ENCODE results near the gene CLDN6. TPM values are rescaled to one million over a fixed set of nuclear protein-coding genes. Genes with fewer than 3 reads are reported as not detected.

The CLDN6 gene
- total RNA-seq, 1 donor from 2014 or later: 0.59 TPM

DNA sequence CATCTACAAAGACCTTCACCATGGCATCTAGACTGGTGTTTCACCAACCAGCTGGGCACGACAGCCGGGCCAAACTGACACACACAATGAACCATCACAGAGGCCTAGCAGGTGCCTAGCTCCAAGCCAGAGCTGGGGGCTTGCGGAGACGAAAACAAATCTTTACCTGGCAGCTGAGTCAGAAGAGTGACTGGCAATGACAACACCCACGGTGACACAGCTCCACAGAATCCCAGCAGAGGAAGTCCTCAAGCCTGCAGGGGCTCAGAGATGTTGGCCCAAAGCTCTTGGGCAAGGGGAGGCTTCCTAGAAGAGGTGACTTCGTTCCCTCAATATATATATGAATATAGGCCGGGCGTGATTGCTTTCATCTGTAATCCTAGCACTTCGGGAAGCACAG, 33.5 kb upstream of the CLDN6 start:
- no peak for DNase-seq

DNA sequence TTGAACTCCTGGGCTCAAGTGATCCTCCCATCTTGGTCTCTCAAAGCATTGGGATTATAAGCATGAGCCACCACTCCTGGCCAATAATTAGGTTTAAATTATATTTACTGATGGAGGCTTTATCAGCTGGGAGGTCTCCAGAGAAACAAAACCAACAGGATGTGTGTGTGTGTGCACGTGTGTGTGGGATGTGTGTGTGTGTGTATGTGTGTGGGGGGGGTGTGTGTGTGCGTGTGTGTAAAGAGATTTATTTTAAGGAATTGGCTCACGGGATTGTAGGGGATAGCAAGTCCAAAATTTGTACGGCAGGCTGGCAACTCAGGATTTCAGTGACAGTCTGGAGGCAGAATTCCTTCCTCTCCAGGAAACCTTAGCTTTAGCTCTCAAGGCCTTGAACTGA, 33.0 kb upstream of the CLDN6 start:
- DNase-seq: no peak

DNA sequence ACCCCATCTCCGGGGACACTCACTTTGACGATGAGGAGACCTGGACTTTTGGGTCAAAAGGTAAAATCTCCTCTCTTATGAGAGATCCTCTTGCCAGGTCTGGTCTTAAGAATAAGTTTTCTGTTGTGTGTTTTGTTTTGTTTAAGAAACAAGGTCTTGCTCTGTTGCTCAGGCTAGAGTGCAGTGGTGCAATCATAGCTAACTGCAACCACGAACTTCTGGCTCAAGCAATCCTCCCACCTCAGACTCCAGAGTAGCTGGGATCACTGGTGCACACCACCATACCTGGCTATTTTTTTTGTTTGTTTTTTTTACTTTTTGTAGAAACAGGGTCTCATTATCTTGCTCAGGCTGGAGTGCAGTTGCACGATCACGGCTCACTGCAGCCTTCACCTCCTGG, 32.5 kb upstream of the CLDN6 start:
- no peak for DNase-seq

DNA sequence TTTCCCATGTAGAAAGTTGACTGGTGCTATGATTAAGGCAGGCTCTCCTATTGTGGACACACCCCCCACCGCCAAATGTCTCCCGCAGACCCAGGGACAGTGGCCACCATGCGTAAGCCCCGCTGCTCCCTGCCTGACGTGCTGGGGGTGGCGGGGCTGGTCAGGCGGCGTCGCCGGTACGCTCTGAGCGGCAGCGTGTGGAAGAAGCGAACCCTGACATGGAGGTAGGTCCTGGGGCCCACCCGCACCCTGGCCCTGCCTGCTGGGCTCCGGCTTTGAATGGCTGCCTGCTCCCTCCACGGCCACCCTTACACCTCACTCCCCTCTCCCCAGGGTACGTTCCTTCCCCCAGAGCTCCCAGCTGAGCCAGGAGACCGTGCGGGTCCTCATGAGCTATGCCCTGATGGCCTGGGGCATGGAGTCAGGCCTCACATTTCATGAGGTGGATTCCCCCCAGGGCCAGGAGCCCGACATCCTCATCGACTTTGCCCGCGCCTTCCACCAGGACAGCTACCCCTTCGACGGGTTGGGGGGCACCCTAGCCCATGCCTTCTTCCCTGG, 32.0 kb upstream of the CLDN6 start:
- no peak for DNase-seq

DNA sequence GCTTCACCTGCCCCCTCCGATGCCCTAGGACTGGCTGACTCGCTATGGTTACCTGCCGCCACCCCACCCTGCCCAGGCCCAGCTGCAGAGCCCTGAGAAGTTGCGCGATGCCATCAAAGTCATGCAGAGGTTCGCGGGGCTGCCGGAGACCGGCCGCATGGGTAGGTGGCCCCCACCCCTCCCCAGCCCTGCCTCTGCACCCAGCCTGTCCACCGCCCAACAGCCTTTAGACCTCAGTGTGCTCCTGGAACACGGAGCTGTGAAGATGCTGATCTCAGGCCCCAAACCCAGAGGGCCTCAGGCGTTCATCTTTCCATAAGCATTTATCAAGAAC, 29.4 kb upstream of the CLDN6 start:
- no peak for DNase-seq

DNA sequence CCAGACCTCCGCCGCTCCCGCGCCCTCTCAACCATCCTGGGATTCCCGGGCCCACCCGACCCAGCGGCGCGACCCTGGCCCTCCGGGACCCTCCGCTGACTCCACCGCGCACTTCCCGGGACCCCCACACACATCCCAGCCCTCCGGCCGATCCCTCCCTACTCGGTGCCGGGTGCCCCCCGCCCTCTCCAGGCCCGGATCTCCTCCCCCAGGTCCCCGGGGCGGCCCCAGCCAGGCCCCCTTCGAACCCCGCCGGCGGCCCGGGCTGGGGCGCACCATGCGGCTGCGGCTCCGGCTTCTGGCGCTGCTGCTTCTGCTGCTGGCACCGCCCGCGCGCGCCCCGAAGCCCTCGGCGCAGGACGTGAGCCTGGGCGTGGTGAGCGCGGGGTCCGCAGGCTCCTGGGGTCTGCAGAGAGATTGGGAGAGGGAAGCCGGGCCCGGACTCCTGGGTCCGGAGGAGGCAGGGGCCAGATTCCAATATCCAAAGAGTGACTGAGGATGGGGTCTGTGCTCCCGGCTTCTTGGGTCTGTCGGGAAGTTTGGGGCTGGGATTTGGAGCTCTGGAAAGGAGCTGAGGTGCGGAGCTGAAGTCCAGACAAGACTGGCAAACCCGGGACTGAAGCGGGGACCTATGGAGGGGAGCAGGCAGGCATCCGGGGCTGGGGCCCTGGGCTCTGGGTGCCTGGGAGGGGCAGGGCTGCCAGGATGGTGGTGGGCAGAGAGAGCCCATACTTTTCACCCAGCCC, 28.8 kb upstream of the CLDN6 start:
- DNase-seq: no peak

DNA sequence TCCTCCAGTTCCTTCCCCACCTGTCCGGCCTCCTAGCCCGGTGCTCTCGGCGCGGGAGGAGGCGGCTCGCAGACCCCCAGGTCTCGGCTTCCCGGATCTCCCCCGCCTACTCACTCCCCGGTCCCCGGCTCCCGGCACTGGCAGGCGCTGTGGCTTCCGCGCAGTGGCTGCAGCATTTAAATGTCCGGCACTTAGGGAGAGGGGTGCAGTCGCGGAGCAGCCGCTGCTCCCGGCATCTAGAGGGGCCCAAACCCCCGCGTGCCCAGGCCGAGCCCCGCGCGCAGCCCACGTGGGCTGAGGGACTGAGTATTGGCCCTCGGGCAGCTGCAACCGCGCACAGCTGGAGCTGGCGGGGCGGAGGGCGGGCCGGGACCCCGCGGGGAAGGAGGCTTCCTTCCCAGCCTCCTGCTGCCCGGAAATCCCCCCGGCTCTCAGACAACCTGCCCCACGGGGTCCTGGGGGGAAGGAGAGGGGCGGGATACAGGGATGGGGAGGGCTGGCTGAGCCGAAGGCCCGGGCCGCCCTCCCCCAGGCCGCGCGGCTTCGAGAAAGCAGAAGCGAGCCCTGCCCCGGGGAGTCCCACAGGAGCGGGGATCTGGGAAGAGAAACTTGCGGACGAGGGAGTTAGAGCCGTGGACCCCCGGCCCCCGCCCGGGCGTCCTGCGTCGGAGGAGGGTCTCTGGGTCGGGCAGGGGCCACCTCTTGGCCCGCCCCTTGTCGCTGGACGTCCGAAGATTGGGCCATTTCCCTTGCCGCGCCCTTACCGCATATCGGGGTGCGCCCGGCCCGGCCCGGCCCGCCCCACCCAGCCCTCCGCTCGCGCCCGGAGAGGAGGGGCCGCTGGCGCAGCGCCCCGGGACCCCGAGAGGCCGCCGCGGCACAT, 28.0 kb upstream of the CLDN6 start, which contains the start of gene MMP25:
MMP25 (plus strand) TSS at position 804 of the 883 bp plus-strand sequence. CDS start 357 bp downstream, outside the sequence.
- DNase-seq: no peak

DNA sequence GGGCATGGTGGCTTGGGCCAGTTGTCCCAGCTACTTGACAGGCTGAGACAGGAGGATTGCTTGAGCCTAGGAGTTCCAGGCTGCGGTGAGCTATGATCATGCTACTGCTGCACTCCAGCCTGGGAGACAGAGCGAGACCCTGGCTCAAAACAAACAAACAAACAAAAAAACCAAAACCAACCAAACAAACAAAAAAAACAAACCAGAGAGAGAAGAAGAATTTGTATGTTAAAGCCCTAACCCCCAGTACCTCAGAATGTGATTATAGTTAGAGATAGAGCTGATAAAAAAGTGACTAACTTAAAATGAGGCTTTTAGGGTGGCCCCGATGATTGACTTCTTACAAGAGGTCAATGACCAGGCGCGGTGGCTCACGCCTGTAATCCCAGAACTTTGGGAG, 26.7 kb upstream of the CLDN6 start:
- DNase-seq: no peak

DNA sequence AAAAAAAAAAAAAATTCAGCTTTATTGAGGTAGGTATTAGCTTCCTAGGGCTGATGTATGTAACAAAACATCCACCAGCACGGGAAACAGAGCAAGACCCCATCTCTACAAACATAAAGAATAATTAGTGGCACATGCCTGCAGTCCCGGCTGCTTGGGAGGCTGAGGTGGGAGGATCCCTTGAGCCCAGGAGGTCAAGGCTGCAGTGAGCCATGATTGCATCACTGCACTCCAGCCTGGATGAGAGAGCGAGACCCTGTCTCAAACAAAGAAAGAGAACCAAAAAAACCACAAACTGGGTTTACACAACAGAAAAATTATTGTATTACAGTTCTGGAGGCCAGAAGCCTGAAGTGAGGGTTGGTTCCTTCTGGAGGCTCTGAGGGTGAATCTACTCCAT, 24.4 kb upstream of the CLDN6 start:
- DNase-seq: no peak

DNA sequence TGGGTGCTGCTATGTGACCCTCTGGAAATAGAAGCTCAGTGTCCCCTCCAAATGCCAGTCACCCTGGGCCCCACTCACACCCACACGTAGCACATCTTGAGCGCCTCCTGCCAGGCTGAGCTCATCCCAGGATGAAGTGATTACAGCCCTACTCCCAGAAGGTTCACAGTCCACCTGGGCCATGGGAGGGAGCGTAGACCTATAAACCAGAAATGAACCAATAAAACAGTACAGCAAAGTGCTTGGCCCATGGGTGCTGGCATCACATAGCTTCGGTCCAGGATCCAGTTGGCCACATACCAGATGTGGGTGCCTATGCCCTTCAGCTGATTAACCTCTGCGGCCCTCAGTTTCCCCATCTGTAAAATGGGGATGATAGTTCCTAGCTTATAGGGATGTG, 20.9 kb upstream of the CLDN6 start:
- DNase-seq: no peak

DNA sequence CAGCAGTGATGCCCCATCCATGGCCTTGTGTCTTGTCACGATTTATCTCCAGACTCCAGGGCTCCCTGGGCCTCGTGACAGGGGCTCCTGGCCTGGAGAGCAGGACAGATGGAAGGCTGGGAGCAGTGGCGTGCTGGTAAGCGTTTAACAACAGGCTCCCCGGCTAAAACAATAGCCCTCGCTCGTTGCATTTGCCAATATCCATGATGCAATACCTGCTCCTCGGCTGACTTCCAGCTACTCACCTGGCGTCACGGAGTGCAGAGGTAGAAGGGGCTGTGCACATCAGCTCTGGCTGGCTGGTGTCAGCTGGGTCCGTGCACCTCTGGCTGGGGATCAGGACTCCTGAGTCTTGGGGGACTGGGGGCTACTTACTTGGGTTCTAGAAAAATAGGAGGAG, 20.3 kb upstream of the CLDN6 start:
- no peak for DNase-seq

DNA sequence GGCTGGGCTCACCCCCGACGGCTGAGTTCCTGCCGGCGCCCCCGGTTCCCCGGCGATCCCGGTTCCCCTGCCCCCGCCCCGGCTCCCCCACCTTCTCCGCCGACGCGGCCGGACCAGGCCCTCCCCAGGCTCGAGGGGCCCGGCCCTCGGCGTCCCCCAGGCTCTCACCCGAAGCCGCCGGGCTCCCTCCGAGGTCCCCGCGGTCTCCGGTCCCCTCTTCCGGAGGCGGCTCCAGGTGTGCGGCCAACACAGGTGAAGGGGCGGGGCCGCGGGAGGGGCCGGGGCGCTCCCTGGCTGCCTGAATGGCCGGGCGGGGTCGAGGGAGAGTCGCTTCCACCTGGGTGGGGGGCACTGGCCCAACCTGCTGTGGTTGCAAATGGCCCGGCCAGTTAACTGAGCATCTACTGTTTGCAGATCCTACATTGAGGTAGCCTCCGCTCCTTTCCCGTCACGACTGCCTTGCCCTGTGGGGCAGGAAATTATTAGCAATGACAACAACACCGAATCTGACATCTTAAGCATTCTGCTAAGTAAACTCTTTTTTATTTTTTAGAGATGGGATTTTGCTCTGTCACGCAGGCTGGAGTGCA, 18.8 kb upstream of the CLDN6 start, which contains the start of gene BICDL2:
BICDL2 (minus strand) TSS at position 219 of the 590 bp plus-strand sequence. CDS start 1,448 bp downstream, outside the sequence.
- no peak for DNase-seq

DNA sequence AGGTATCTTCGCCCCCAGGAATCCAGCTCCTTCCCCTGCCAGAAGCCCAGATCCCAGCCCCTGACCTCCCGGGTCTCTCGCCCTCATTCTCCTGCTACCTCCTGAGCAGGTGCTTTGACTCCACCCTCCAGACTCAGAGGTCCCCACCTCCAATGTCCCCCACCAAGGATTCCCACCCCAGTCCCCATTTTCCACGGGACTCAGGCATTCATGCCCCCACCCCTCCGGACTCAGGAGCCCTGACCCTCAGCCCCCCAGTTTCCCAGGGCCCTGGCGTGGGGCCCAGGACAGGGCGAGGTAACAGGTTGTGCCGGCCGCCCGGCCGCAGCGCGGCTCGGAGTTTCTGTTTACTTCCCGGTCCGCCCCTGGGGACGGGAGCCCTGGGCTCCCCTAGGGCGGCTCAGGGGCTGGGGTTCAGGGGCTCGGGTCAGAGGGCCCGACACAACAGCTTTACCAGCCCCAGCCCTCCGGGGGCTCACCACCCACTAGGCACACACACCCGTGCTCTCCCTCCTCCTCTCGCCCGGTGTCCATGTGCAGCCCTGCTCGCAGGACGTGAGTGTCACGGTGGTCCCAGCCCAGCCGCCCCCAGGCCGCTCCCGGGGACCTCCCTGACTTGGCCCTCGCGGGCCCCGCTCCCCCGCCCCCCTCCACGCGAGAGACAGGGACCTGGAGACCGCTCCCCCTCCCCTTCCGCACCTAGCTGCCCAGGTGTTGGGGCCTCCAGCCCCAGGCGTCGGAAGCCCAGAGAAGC, 18.2 kb upstream of the CLDN6 start:
- no peak for DNase-seq

DNA sequence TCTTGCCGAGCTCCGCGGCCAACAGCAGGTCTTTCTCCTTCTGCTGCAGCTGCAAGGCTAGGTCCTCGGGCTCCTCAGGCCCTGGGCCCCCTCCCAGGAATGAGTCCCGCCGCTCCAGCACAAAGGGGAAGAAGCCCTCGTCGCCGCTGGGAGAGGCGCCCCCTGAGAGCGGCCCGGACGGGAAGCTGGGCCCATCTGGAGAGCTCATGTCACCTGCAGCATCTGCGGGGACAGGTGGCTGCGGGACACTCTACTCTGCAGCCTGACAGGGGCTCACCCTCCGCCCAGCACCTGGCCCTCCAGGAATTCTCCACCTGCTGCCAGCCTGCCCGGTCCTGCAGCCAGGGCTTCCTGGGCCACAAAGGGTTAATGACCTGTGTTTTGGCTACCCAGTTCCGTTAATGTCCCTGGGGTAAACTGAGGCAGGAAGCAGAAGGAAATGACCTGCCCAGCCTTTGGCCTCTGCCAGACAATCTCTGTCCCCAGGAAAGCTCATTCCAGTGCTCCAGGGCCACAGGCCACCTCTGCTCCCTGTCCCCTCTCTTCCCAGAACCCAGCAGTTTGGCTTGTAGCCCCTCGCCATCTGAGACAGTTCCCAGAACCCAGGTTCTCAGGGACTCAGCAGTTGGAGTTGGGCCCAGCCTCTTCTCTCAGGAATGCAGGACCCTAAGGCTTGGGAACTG, 17.4 kb upstream of the CLDN6 start:
- no peak for DNase-seq

DNA sequence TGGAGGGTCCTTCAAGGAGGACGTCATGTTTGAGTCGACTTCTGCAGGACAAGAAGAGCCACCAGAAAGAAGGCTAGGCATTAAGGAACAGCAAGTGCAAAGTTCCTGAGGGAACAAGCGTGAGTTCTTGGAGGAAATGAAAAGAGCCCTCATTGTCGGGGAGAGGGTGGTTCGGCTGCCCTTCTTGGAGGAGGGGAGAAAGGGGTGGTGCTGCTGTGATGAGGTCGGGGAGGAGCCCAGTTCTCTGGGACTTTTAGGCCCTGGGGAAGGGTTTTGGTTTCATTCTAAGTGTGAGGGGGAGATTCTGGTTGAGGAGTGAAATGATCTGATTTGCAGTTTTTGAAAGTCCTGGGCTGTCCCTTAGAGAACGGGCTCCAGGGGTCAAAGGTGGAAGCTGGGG, 14.6 kb upstream of the CLDN6 start:
- DNase-seq: no peak

DNA sequence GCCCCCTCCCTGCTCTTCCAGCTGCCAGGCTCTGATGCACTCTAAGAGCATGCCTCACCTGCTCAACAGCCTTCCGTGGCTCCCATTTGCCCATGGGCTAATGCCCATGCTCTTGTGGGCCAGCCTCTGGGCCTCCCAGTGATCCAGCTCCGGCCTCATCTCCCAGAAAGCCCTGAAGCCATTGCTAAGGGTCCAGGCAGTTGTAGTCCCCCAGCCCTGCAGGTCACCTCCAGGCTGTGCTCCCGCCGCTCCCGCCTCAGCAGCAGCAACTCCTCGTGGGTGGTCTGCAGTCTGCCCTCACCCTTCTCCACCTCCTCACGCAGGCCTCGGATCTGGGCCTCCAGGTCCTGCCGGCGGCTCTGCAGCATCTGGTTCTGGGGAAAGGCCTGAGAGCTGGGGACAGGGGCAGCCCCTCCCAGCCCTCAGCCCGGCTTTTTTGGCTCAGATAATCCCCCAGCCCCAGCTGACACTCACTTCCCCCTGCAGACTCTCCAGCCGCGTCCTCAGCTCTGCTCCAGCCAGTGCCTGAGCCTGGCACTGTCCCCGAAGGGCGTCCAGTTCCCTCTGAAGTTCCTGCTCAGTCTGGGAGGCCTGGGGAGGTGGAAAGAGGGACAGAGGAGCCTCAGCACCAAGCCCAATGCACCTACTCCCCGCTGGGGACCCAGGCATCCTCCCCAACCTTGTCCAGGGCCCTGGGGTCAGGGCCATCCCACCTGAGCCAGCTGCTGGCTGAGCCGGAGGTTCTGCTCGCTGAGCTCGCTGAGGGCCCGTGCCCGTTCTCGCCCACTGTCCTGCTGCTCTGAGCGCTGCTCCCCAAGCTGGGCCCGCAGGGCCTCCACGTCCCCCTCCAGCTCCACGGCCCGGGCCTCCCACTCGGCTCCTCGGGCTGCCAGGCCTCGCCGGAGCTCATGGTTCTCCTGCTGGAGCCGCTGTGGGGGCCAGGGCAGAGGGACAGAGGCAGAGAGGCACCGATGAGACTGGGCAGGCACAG, 12.5 kb upstream of the CLDN6 start:
- DNase-seq: no peak

DNA sequence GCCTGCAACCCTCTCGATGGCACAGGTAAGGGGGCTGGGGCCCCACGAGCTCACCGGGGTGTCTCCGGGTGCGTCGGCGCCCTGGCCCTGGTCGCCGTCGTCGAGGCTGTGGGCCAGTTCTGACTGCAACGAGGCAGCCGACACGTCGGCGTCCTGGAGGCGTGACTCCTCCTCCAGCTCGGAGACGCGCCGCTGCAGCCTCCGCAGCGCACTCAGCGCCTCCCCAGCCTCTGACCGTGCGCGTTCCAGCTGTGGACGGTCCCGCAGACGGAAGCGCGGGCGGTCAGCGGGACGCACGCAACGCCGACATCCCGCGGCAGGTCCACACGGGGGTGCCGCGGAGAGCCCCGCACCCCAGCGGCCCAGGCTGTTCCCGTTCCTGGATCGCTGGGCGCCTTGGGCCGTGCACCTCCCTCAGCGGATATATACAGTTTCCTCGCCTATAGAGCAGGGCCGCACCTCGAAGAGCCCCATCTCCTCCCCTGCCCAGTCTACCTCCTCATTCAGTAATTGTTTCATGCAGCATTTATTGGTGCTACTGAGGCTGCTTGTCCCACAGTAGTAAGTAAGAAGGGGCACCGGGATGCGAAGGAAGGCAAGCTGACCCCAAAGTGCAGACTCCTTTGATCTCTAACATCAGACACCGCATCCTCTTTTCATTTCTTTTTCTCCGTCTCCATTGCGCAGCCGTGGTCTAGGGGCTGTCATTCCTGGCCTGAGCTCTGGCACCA, 11.7 kb upstream of the CLDN6 start:
- DNase-seq: no peak

DNA sequence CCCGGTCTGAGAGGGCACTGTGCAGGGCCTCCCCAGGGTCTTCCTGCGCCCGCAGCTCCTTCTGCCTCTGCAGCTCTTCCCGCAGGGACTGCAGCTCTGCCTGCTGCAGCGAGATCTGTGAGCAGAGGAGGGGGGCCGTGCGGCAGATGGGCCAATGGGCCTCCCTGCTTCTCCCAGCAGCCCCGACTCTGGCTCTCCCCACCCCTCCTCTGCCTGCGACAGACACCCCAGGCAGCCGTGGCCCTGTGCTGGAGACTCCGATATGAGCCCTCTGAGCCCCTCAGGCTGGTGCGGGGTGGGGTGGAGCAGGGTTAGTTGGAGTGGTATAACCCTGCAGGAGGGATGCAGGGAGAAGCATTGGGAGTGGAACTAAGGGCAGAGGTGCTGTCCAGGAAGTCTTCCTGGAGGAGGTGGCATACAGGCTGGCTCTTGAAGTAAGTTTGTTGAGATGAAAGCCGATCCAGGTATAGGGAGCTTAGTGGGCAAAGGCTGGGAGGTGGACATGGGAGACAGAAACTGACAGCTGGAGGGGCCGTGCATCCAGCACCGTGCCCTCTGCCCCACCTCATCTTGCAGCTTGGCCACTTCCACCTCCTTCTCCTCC, 10.8 kb upstream of the CLDN6 start:
- no peak for DNase-seq

Data from skin of body (tissue), 2 donors.